Activated CD4-positive, alpha-beta T cell treated with anti-CD3 and anti-CD28 coated beads for 36 hours (primary cell): ENCODE measurements around the gene TRIM9. TPM values are rescaled to one million over a fixed set of nuclear protein-coding genes. Genes with fewer than 3 reads are reported as not detected.

Source experiments
- ATAC-seq: fragments of 200-7000 bp; cut with Tn5 transposase; one replicate; pipeline ENCODE4 v1.10.0; 2021; ENCODE audit warnings: mild to moderate bottlenecking, moderate library complexity
- CTCF ChIA-PET: fragments of 350-600 bp; sonication (Branson Sonifier 250); formaldehyde crosslinking; loops from one replicate; lab custom pipeline; 2021; ENCODE audit warnings: antibody characterized with exemption; lab: Charles Lee
- POLR2A ChIA-PET: fragments of 350-600 bp; sonication (Branson Sonifier 250); formaldehyde crosslinking; loops from one replicate; lab custom pipeline; 2021; ENCODE audit warnings: antibody characterized with exemption, inconsistent platforms; lab: Charles Lee
- DNase-seq: peaks from one replicate; pipeline ENCODE4 v3.0.0-alpha.2; 2020
- H3K27ac Mint-ChIP-seq: one replicate; pipeline ENCODE4 v1.8.0; 2021; ENCODE audit warnings: mixed read lengths
- H3K27me3 Mint-ChIP-seq: one replicate; pipeline ENCODE4 v1.8.0; 2021; ENCODE audit warnings: mixed read lengths
- H3K36me3 Mint-ChIP-seq: one replicate; pipeline ENCODE4 v1.8.0; 2021; ENCODE audit warnings: low read depth, mixed read lengths
- H3K4me1 Mint-ChIP-seq: one replicate; pipeline ENCODE4 v1.8.0; 2021; ENCODE audit warnings: mixed read lengths
- H3K4me3 Mint-ChIP-seq: one replicate; pipeline ENCODE4 v1.8.0; 2021; ENCODE audit warnings: mild to moderate bottlenecking, moderate library complexity, mixed read lengths
- H3K9me3 Mint-ChIP-seq: one replicate; pipeline ENCODE4 v1.8.0; 2021; ENCODE audit warnings: low read depth, mixed read lengths
- intact Hi-C, 2 experiments: fragments of 100-400 bp; cut with DNase I in 1 of 2; cut with micrococcal nuclease in 1 of 2; formaldehyde crosslinking; loops; one replicate each; pipeline versions ENCODE4 v1.14.2 to v1.15.1; 2022 to 2024; cut with DNase I, micrococcal nuclease
- total RNA-seq, 2 experiments: library from RNA; stranded (reverse); gene quantifications; one replicate each; pipeline ENCODE4 v1.2.3, GENCODE V29; 2021

The TRIM9 gene
- total RNA-seq, 2 experiments from 2014 or later: 2.4 TPM

DNA sequence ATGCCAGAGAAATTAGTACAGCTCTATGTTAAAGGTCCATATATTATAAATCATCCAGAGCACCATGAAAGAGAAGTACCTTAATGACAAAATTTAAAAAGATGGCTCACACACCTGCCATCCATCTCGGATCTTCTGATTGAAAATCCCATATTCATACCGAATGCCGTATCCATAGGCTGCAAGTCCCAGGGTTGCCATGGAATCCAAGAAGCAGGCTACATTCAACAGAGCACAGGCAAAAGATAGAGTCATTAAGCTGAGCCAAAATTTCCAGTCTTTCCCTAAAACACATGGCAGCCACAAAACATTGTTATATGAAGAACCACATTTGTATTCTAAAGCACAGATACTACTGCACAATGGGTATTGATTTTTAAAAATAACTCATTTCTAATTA is 163.3 kb downstream of the TRIM9 start:
- DNase-seq (no peak), ATAC-seq (no peak)
- H3K4me3 Mint-ChIP-seq: no peak overlapping the region
- H3K36me3 Mint-ChIP-seq: no peaks in the 10 kb centered on the region
- CTCF ChIA-PET: no interaction called here
- no peaks in the 10 kb centered on the region for H3K27me3 Mint-ChIP-seq
- H3K27ac Mint-ChIP-seq: no peak overlapping the region
- POLR2A ChIA-PET: no interaction called here
- intact Hi-C loops: no loop called here
- H3K9me3 Mint-ChIP-seq: no peaks in the 10 kb centered on the region
- H3K4me1 Mint-ChIP-seq: no peaks in the 10 kb centered on the region

DNA sequence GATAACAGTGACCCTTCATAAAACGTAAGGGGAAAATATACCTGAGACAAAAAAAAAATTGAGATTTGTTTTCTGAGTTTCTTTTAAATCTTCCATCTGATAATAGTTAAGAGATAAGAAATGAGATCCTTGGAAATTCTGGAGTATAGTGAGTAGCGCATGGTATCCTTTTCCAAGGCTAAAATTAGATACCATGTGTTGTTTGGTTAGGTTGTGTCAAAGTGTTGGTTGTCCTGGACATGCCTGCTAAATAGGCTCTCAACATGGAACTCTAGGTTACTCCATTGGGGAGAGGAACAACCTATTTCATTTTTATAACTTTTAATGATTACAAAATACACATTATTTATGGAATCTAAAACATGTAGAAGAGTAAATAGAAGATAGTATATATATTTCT is 165.4 kb downstream of the TRIM9 start:
- ATAC-seq (no peak), DNase-seq (no peak)
- H3K27ac Mint-ChIP-seq: no peak overlapping the region
- no peaks in the 10 kb centered on the region for H3K4me1 Mint-ChIP-seq
- intact Hi-C loops: no loop called here
- ChIA-PET CTCF (no interaction called here), POLR2A (no interaction called here)
- H3K4me3 Mint-ChIP-seq: no peak overlapping the region
- H3K27me3 Mint-ChIP-seq: no peaks in the 10 kb centered on the region
- no peaks in the 10 kb centered on the region for H3K9me3 Mint-ChIP-seq
- H3K36me3 Mint-ChIP-seq: no peaks in the 10 kb centered on the region

DNA sequence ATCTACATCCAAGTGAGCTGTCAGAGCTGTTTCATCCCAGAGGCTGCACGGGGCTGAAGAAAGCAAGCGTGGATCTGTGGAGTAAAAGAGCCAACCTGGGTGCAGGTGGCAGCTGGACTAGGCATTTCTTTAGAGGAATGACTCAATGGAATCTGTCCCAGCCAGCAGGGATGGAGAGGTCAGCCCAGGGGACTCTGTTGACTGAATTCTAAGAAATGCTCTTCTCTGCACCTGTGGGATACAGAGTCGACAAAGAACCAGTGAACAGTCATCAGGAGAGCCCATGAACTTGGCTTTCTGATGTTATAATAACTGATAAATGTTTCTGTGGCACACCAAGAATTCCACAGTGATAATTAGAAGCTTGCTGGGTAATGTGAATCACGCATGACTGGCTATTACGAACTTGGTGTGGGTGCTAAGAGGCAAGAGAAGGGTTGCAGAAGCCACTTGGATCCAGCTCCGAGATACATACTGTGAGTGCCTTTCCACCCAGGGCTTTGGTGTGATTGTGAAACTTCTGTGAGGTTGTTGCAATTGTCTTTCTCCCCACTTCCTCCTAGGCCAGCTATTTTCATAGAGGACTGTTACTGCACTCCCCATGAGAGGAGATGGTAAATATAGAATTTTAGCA is 166.8 kb downstream of the TRIM9 start:
- Mint-ChIP-seq H3K36me3 (no peaks in the 10 kb centered on the region), H3K9me3 (no peaks in the 10 kb centered on the region), H3K4me3 (no peak overlapping the region), H3K4me1 (no peaks in the 10 kb centered on the region), H3K27me3 (no peaks in the 10 kb centered on the region), H3K27ac (no peak overlapping the region)
- ATAC-seq (no peak), DNase-seq (no peak)
- CTCF ChIA-PET: interaction anchor here (0.7 to 1.4 kb wide), 3 partner anchors 9 to 80 kb away, joined by 3 to 4 read pairs (median 3); no protein-coding TSS in a partner anchor
- intact Hi-C loops: no loop called here
- POLR2A ChIA-PET: no interaction called here

DNA sequence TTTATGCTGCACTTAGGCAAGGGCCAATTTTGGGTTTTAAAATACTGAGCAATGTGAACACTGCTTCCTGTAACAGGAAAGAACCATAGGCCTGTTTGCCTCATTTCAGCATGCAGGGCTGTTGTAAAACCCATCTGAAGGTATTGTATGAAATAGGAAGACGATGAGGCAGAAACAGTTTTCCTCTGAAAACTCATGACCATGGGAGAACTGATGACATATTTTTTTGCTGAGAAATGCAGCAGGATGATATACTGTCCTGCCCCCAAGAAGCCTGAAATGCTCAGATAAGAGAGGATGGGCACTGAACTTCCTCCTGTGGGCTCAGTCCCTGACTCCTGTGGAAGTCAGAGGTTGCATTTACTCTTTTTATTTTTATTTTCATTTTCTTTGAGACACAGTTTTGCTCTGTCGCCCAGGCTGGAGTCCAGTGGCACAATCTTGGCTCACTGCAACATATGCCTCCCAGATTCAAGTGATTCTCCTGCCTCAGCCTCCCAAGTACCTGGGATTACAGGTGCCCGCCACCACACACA is 168.0 kb downstream of the TRIM9 start:
- H3K27ac Mint-ChIP-seq: no peak overlapping the region
- POLR2A ChIA-PET: no interaction called here
- ATAC-seq (no peak), DNase-seq (no peak)
- H3K4me1 Mint-ChIP-seq: no peaks in the 10 kb centered on the region
- intact Hi-C loops: no loop called here
- no peaks in the 10 kb centered on the region for H3K36me3 Mint-ChIP-seq
- H3K4me3 Mint-ChIP-seq: no peak overlapping the region
- CTCF ChIA-PET: no interaction called here
- H3K27me3 Mint-ChIP-seq: no peaks in the 10 kb centered on the region
- H3K9me3 Mint-ChIP-seq: no peaks in the 10 kb centered on the region

Other genes with a start within 250 kb of the TRIM9 start
- not detected for gene ABHD12B, start 223.1 kb downstream of the TRIM9 start, total RNA-seq
- under 1 TPM; 0.62 to 0.67 TPM for gene PYGL, start 150.6 kb downstream of the TRIM9 start, total RNA-seq
- gene TMX1, start 145.1 kb upstream of the TRIM9 start, total RNA-seq: 10 to 100 TPM; 38.8 to 55.9 TPM